KMS-11 (cell line): ENCODE measurements around the gene SMIM26.

Experiments
- H2AFZ ChIP-seq: fragments of 200-600 bp; sonication (generic); 2 replicates; pipeline ENCODE4 v1.6.1; 2016; ENCODE audit warnings: antibody characterized with exemption, mixed run types, low read depth
- H3K27ac ChIP-seq: fragments of 200-600 bp; sonication (generic); 2 replicates; pipeline ENCODE4 v1.6.1; 2016; ENCODE audit warnings: mild to moderate bottlenecking, mixed run types
- H3K27me3 ChIP-seq: fragments of 200-600 bp; sonication (generic); 2 replicates; pipeline ENCODE4 v1.6.1; 2017; ENCODE audit warnings: mild to moderate bottlenecking, low read depth, mixed run types, moderate library complexity; ENCODE audit not compliant: insufficient read depth
- H3K36me3 ChIP-seq: fragments of 200-600 bp; sonication (generic); 2 replicates; pipeline ENCODE4 v1.6.1; 2017; ENCODE audit warnings: mild to moderate bottlenecking, mixed run types; ENCODE audit not compliant: insufficient read depth
- H3K4me1 ChIP-seq: fragments of 200-600 bp; sonication (generic); 2 replicates; pipeline ENCODE4 v1.6.1; 2016; ENCODE audit warnings: mild to moderate bottlenecking, low read depth, mixed run types; ENCODE audit not compliant: poor library complexity, severe bottlenecking
- H3K4me2 ChIP-seq: fragments of 200-600 bp; sonication (generic); 2 replicates; pipeline ENCODE4 v1.7.0; 2016; ENCODE audit warnings: mild to moderate bottlenecking, mixed run types
- H3K4me3 ChIP-seq: fragments of 200-600 bp; sonication (generic); IDR thresholded peaks from 2 replicates; pipeline ENCODE4 v1.6.1; 2017; ENCODE audit warnings: low read depth, low read length, mixed read lengths; ENCODE audit not compliant: insufficient read depth
- H3K79me2 ChIP-seq: fragments of 200-600 bp; sonication (generic); 2 replicates; pipeline ENCODE4 v1.6.1; 2016; ENCODE audit warnings: low read depth, mixed run types; ENCODE audit not compliant: insufficient read depth
- H3K9ac ChIP-seq: fragments of 200-600 bp; sonication (generic); 2 replicates; pipeline ENCODE4 v1.6.1; 2016; ENCODE audit warnings: mild to moderate bottlenecking, mixed run types
- H4K20me1 ChIP-seq: fragments of 200-600 bp; sonication (generic); 2 replicates; pipeline ENCODE4 v1.6.1; 2016; ENCODE audit warnings: mild to moderate bottlenecking, mixed run types; ENCODE audit not compliant: insufficient read depth
- CTCF ChIP-seq: fragments of 200-600 bp; sonication (generic); conservative IDR thresholded peaks from 2 replicates; pipeline ENCODE4 v1.6.1; 2017; ENCODE audit warnings: low read depth, mild to moderate bottlenecking, antibody characterized with exemption, low read length, moderate library complexity, mixed read lengths

SMIM26 gene

GRCh38 chr20:18613553-18613952 lies 46.3 kb downstream of the SMIM26 start:
- no peak for TF ChIP-seq CTCF
- no peaks in the 10 kb centered on the region for H3K27me3 ChIP-seq
- no peak overlapping the region for H2AFZ ChIP-seq
- H3K27ac ChIP-seq = no peak overlapping the region
- H4K20me1 ChIP-seq = no peaks in the 10 kb centered on the region
- H3K4me2 ChIP-seq = no peak overlapping the region
- no peaks in the 10 kb centered on the region for H3K79me2 ChIP-seq
- H3K36me3 ChIP-seq = no peaks in the 10 kb centered on the region
- H3K9ac ChIP-seq = no peak overlapping the region
- H3K4me1 ChIP-seq = no peaks in the 10 kb centered on the region
- H3K4me3 ChIP-seq = no peak overlapping the region

GRCh38 chr20:18614244-18614643 lies 47.0 kb downstream of the SMIM26 start:
- no peak for TF ChIP-seq CTCF
- no peaks in the 10 kb centered on the region for H3K79me2 ChIP-seq
- no peaks in the 10 kb centered on the region for H3K36me3 ChIP-seq
- no peak overlapping the region for H3K9ac ChIP-seq
- no peak overlapping the region for H3K27ac ChIP-seq
- H3K4me3 ChIP-seq = no peak overlapping the region
- no peak overlapping the region for H2AFZ ChIP-seq
- no peak overlapping the region for H3K4me2 ChIP-seq
- H4K20me1 ChIP-seq = no peaks in the 10 kb centered on the region
- H3K27me3 ChIP-seq = no peaks in the 10 kb centered on the region
- no peaks in the 10 kb centered on the region for H3K4me1 ChIP-seq

GRCh38 chr20:18615020-18615650 lies 47.9 kb downstream of the SMIM26 start:
- Histone ChIP-seq H3K9ac (no peak overlapping the region), H3K4me3 (no peak overlapping the region), H3K27ac (no peak overlapping the region), H3K36me3 (no peaks in the 10 kb centered on the region), H2AFZ (no peak overlapping the region), H3K79me2 (no peaks in the 10 kb centered on the region), H3K4me1 (no peaks in the 10 kb centered on the region), H3K27me3 (no peaks in the 10 kb centered on the region), H3K4me2 (no peak overlapping the region), H4K20me1 (no peaks in the 10 kb centered on the region)
- TF ChIP-seq CTCF = no peak
